Stimulated activated CD4-positive, alpha-beta T cell treated with anti-CD3 and anti-CD28 coated beads, Interleukin-1b, Interleukin-23, amount 100 ng/mL, for 1 hour (primary cell): ENCODE measurements around the gene BCL2L13.

Experiments used
- DNase-seq, 2 donors: peaks; one replicate each; pipeline ENCODE4 v3.0.0-alpha.2; 2020; ENCODE audit warnings: low read depth in 2 of 2

BCL2L13 gene

DNA sequence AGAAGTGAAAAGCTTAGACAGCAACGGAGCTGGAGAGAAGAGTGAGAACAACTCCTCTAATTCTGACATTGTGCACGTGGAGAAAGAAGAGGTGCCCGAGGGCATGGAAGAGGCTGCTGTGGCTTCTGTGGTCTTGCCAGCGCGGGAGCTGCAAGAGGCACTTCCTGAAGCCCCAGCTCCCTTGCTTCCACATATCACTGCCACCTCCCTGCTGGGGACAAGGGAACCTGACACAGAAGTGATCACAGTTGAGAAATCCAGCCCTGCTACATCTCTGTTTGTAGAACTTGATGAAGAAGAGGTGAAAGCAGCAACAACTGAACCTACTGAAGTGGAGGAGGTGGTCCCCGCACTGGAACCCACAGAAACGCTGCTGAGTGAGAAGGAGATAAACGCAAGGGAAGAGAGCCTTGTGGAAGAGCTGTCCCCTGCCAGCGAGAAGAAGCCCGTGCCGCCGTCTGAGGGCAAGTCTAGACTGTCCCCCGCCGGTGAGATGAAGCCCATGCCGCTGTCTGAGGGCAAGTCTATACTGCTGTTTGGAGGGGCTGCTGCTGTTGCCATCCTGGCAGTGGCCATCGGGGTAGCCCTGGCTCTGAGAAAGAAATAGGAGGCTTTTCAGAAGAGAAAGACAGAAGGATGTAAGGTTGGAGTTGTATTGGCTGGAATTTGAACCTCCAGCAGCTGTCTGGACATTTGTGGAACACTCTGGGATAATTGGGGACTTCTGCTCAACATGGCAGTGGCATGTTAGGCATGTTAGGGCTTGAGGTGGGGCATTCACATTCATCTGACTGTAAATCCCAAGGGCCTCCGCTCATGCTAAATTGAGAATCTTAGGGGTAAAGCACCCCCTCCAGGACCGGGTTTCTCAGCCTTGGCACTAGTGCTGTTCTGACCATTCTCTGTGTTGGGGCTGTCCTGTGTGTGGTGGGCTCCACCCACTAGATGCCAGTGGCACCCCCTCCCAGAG is 88.7 kb downstream of the BCL2L13 start:
- no peak for DNase-seq

DNA sequence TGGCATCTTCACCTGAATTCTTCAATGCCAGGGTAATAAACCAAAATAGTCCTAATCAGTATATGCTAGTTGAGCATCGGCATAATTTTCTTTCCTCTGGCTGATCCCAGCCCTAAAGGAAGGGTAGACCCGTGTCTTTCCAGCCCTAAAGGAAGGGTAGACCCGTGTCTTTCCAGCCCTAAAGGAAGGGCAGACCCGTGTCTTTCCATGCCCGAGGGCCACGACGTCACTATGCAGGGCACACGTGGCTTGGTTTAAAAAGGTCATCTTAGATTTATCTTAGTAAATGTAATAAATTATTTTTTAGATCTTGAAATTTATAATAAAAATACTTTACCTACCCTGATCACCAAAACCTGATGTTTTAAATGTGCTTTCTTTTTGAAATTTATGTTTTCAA is 90.2 kb downstream of the BCL2L13 start:
- DNase-seq, result no peak

- DNase-seq, result no peak
Measured at GRCh38 chr22:17729561-17729960, 91.0 kb downstream of the BCL2L13 start.

DNA sequence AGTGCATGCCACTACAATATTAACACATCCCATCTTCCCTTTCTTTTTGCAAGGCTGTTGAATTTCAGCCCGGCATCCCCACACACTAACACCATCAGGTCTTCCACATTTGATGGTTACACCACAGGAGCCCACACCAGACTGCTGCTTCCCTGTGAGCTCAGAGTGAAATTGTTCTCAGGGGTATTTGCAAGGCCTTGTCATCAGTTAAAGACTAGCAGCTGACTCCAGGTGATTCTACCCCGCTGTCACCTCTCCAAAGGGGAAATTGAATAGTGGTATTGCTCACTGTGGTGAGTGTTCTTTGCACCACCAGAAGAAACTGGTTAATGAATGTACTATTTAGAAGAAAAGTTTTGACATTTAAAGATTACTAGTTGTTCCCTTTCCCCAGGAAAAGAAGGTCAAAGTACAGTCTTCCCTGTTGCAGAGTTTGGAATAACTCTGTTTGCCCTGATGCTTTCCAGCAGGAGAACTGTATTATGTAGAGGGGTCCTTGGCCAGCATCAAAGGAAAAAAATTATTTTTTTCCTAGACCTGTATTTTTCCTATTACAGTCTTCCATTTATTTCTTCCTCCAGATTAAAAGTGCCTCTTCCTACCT is 93.8 kb downstream of the BCL2L13 start:
- DNase-seq, result no peak

- no peak for DNase-seq
Measured at GRCh38 chr22:17733466-17733865, 94.9 kb downstream of the BCL2L13 start.

DNA sequence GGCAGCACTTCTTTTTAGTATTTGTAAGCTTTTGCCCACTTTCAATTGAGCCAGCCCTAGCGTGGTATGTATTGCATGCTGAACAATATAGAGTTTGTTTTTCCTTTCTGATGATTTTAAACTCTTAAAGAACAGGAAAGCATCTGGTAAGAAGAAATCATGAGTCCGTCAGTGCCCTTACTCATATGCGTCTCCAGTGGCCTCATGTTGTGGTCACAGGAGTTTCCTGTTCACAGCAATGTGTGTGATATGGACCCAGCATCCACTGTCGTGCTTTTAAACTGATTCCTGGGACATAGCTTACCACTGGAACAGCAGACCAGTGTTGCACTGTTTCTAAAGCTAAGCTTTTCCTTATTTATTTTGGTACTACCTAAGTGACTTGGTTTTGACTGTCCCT is 95.6 kb downstream of the BCL2L13 start:
- no peak for DNase-seq

- DNase-seq, result no peak
Measured at GRCh38 chr22:17738386-17739128, 100.0 kb downstream of the BCL2L13 start.

GRCh38 chr22:17739196-17739975 is 100.8 kb downstream of the BCL2L13 start:
- no peak for DNase-seq

DNA sequence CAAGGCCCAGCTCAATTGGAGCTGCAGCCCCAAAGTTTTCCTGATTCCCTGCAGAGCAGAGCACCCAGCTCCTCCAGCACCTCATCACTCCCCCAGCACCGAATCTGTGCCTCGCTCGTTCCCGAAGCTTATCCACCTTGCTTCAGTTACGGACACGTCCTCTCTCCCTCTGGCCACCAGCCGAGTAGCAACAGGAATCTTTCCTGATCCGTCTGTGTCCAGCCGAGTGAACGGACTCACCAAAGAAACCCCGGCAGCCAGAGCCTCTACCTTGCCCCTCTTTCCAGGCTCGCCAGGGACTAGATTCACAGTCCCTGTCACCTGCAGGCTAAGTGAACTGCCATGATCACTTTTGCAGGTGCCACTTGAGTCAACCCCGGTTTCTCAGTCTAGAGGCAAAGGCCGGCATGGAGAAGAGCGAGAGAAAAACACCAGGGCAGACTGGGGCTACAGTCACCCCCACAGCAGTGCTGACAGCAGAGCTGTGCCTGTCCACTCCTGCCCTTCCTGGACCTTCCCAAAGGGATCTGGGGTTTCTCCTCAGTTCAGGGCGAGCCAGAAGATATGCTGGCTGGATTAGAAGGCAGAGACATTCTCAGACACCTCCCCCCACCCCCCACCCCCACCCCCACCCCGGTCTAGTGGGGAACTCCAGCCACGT is 103.4 kb downstream of the BCL2L13 start:
- DNase-seq, result no peak

GRCh38 chr22:17742527-17742902 is 104.0 kb downstream of the BCL2L13 start:
- DNase-seq, result peak; percentile 28 to 52

- DNase-seq, result no peak
Measured at GRCh38 chr22:17743661-17744411, 105.3 kb downstream of the BCL2L13 start.

DNA sequence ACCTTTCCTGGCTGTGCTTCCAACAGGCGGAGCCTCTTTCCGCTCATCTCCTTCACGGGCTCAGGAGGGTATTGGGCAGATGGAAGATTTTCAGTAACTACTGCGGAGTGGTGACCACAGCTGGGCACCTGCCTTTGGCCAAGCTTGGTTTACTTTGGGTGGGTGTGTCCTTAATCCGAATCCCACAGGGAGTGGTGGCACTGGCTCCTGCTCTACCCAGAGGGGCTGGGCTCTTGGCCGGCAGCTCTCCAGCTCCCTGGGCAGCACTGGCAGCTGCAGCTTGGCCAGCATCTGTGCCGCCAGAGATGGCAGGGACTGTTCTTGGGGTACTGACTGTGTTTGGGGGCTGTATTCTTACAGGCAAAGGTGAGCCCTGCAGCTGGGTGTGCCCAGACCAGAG is 105.9 kb downstream of the BCL2L13 start:
- no peak for DNase-seq

DNA sequence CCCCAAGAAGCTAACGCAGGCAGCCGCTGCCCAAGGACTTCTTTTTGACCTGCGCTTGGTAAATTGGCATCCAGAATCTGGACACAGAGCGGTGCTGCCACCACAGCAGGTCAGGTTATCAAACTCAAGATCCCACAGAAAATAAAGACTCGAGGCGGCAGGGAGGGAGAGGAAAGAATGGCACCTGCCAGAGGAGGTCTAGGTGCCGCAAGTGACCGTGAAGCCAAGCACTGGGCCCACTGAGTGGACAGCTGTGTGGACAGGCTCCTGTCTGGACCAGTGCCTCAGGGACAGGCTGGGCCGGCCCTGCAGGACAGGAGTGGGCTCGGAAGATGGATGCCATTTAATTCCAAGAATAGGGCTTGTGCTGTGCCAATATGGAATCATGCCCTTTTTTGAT is 108.4 kb downstream of the BCL2L13 start:
- DNase-seq, result no peak

DNA sequence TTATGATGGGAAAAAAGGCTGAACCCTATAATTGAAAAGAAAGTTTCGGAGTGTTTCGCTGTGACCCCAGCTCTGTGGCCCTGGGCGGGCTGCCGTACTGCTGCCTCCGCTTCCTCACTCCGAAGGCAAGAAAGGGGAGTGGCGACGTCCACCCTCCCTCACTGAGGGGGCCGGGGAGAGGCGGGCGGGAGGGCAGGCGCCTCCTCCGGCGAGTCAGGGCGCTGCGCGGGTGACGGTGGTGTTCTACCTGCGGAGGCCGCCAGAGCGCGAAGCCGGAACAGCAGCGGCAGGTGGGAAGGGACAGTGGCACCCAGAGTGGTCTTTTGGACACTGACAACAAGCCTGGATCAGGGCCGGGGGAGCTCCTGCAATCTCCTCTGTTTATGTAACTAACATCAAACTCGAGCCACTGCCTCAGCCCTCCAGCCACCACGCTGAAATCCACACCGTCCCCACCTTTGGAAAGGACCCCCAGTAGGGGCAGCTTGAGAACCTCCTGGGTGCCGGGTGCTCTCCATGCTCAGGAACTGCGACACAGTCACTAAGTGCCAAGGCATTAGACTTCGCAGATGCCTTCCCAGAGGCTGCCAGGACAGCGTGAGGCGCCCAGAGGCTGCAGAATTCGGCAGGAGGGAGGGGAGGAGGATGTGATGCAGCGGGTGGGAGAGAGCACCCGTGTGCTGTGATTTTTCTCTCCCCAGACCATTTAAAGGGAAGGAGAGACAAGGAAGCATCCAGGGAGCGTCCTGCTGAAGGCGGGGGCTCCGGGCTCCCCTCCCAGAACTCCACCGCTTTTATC is 110.2 kb downstream of the BCL2L13 start:
- no peak for DNase-seq

DNA sequence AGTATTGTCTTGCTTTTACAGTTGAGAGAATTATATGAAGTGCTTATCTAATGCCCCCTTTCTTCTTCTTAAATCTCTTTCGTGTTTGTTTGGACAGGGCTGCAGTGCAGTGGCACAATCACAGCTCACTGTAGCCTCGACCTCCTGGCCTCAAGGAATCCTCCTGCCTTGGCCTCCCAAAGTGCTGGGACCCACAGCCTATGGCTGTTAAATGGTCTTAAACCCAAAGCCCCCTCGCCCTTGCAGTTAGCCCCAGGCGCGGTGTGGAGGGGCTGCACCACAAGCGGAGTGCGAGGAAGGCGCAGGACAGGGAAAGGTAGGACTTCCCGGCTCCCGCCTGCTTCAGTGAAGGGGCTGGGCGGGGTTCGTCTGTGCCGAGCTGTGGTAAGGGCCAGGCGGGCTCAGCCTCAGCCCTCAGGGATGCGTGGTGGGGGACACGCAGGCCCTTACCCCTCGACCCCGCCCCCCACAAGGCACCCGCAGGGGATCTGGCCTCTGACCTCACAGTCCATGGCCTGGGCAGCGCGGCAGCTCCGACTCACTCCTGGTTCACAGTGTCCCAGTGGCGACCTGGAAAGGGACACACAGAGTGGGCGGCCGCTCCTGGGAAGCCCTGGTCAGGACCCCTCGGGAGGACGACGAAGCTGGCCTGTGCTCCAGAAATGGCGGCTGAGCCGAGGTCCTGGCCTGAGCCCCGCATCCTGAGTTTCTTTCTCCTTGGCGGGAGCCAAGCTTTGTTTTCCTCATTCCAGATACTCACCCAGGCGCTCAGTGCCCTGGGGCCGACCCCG is 111.2 kb downstream of the BCL2L13 start:
- DNase-seq, result no peak

DNA sequence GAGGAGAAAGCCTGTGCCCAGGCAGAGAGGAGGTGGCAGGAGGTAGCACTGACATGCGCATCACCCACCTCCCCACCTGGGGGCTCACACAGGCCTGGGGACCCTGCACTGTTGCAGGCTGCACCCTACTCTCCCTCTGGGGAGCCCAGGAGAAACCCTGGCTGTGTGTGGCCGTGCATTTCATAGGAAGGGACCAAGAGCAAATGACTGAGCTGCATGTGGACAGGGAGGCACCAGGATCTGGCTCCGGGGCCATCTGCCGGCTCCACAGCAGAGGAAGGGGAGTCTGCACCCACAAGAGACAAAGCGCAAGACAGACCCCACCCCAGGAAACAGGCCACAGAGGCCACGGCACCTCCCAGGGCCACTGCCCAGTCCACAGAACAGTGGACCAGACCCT is 113.0 kb downstream of the BCL2L13 start:
- no peak for DNase-seq

- DNase-seq, result no peak
Measured at GRCh38 chr22:17753401-17753989, 114.9 kb downstream of the BCL2L13 start.

- DNase-seq, result no peak
Measured at GRCh38 chr22:17754233-17754925, 115.8 kb downstream of the BCL2L13 start.
